ENCODE results near the gene ZFC3H1. TPM values are rescaled to one million over a fixed set of nuclear protein-coding genes. Genes with fewer than 3 reads are reported as not detected.
"Not testable (repeated sequence)": the region's sequence is repeated elsewhere in the genome, so short reads cannot be mapped to it uniquely, and the experiment has no call there.

The ZFC3H1 gene
- total and polyA plus RNA-seq, 2 donors from 2014 or later: 11.2 to 42.4 TPM

DNA sequence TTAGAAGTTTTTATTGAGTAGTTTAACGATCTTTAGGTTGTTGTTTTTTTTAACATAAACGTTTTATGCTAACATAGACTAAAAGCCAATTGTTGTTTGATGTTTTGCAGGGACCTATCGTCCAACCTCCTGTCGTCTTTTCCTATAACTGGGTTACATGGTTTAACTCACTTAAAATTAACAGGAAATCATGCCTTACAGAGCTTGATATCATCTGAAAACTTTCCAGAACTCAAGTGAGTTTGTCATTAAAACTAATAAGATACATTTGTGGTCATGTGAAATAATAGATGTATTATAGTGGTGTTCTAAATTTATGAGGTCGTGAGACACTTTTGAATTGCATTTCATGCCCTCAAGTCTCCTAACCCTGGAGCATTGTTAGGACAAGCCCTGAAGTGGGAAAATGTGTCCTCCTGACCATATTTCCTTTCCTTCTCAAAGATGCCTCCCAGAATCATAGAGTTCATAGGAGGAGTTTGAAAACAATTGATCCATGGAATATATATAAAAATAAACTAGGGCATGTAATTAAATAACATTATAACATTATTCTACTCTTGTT lies 84.9 kb downstream of the ZFC3H1 start:
- FAIRE-seq: no peak
- intact Hi-C loops (cut with DNase I): no loop called here

DNA sequence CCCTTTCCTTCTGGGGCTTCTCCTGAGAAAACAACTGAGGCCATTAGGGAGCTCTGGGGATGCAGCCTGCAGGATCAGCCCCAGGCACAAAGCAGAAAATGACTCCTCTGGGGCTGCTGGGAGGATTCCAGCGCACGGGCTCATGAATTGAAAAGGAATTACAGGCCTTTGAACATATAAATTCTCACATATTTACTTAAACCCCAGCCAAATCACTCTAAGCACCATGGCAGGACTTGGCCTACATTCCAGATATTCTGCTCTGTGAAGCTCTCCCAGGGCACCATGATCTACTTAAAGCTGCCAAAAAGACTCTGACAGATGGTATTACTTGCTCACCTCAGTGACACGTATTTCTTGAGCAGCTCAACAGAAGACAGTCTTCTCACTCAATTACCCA lies 87.2 kb downstream of the ZFC3H1 start:
- H3K27me3 ChIP-seq (ENCODE audit: control insufficient read depth, insufficient read depth, low read length): no peaks in the 10 kb centered on the region
- TF ChIP-seq, protein P1, sequence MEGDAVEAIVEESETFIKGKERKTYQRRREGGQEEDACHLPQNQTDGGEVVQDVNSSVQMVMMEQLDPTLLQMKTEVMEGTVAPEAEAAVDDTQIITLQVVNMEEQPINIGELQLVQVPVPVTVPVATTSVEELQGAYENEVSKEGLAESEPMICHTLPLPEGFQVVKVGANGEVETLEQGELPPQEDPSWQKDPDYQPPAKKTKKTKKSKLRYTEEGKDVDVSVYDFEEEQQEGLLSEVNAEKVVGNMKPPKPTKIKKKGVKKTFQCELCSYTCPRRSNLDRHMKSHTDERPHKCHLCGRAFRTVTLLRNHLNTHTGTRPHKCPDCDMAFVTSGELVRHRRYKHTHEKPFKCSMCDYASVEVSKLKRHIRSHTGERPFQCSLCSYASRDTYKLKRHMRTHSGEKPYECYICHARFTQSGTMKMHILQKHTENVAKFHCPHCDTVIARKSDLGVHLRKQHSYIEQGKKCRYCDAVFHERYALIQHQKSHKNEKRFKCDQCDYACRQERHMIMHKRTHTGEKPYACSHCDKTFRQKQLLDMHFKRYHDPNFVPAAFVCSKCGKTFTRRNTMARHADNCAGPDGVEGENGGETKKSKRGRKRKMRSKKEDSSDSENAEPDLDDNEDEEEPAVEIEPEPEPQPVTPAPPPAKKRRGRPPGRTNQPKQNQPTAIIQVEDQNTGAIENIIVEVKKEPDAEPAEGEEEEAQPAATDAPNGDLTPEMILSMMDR (IDR thresholded peaks at IDR 0.05; ENCODE audit: borderline replicate concordance, extremely low read depth, insufficient read depth): no peak

More for the DNA sequence above, 84.9 kb downstream of the ZFC3H1 start:
- Histone ChIP-seq H3K9ac (ENCODE audit: low read length in 3 of 3) (no peak overlapping the region), H3K4me3 (ENCODE audit: low read length in 3 of 3) (no peak overlapping the region), H3K27me3 (ENCODE audit: control insufficient read depth, insufficient read depth, low read length) (no peaks in the 10 kb centered on the region), H3K36me3 (ENCODE audit: control insufficient read depth in 2 of 3, insufficient read depth in 3 of 3, low read length in 3 of 3) (no peaks in the 10 kb centered on the region), H3K9me3 (ENCODE audit: control insufficient read depth in 2 of 3, insufficient read depth in 1 of 3, low read length in 3 of 3) (no peaks in the 10 kb centered on the region), H3K4me1 (ENCODE audit: control insufficient read depth in 2 of 3, insufficient read depth in 2 of 3, low read depth in 1 of 3, low read length in 3 of 3) (no peaks in the 10 kb centered on the region), H3K27ac (ENCODE audit: low read depth in 2 of 2, low read length in 2 of 2) (no peak overlapping the region)
- TF ChIP-seq, protein P1 (IDR thresholded peaks at IDR 0.05; ENCODE audit: borderline replicate concordance, extremely low read depth, insufficient read depth): no peak
- DNase-seq: no peak

DNA sequence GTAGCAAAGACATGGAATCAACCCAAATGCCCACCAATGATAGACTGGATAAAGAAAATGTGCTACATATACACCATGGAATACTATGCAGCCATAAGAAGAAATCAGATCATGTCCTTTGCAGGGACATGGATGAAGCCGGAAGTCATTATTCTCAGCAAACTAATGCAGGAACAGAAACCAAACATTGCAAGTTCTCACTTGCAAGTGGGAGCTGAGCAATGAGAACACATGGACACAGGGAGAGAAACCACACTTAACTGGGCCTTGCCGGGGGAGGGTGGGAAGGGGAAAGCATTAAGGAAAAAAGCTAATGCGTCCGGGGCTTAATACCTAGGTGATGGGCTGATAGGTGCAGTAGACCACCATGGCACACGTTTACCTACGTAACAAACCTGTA lies 93.8 kb downstream of the ZFC3H1 start:
- H3K4me1 ChIP-seq (ENCODE audit: control insufficient read depth in 2 of 3, insufficient read depth in 2 of 3, low read depth in 1 of 3, low read length in 3 of 3); H3K9ac ChIP-seq (ENCODE audit: low read length in 3 of 3); H3K27me3 ChIP-seq (ENCODE audit: control insufficient read depth, insufficient read depth, low read length); H3K4me3 ChIP-seq (ENCODE audit: low read length in 3 of 3); intact Hi-C loops (cut with DNase I); H3K27ac ChIP-seq (ENCODE audit: low read depth in 2 of 2, low read length in 2 of 2); FAIRE-seq; H3K36me3 ChIP-seq (ENCODE audit: control insufficient read depth in 2 of 3, insufficient read depth in 3 of 3, low read length in 3 of 3); DNase-seq; H3K9me3 ChIP-seq (ENCODE audit: control insufficient read depth in 2 of 3, insufficient read depth in 1 of 3, low read length in 3 of 3): not testable (repeated sequence)

More for the DNA sequence above, 87.2 kb downstream of the ZFC3H1 start:
- FAIRE-seq (no peak), DNase-seq (no peak)
- Histone ChIP-seq H3K4me1 (ENCODE audit: control insufficient read depth in 2 of 3, insufficient read depth in 2 of 3, low read depth in 1 of 3, low read length in 3 of 3) (no peaks in the 10 kb centered on the region), H3K9ac (ENCODE audit: low read length in 3 of 3) (no peak overlapping the region), H3K4me3 (ENCODE audit: low read length in 3 of 3) (no peak overlapping the region), H3K36me3 (ENCODE audit: control insufficient read depth in 2 of 3, insufficient read depth in 3 of 3, low read length in 3 of 3) (no peaks in the 10 kb centered on the region), H3K27ac (ENCODE audit: low read depth in 2 of 2, low read length in 2 of 2) (no peak overlapping the region), H3K9me3 (ENCODE audit: control insufficient read depth in 2 of 3, insufficient read depth in 1 of 3, low read length in 3 of 3) (no peaks in the 10 kb centered on the region)
- intact Hi-C loops (cut with DNase I): no loop called here

DNA sequence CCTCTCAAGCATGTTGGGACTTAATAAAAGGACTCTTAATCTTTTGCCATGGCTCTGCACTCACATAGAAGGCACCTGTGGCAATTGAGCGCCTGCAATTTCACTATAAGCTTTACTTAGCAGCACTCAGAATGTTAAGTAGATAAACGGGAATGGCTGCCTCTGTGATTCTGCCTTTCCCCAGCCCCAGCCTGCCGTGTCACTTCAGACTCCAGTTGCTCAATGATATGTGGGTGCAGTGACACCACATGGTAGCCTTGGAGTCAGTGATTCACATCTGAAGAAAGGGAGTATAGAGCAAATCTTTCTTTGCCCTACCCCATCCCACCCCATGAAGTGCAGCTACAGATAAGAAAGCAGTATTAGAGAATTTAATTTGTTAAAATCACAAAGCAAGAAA lies 96.1 kb downstream of the ZFC3H1 start:
- Histone ChIP-seq H3K27ac (ENCODE audit: low read depth in 2 of 2, low read length in 2 of 2) (no peak overlapping the region), H3K9me3 (ENCODE audit: control insufficient read depth in 2 of 3, insufficient read depth in 1 of 3, low read length in 3 of 3) (no peaks in the 10 kb centered on the region), H3K9ac (ENCODE audit: low read length in 3 of 3) (no peak overlapping the region), H3K4me1 (ENCODE audit: control insufficient read depth in 2 of 3, insufficient read depth in 2 of 3, low read depth in 1 of 3, low read length in 3 of 3) (no peaks in the 10 kb centered on the region), H3K36me3 (ENCODE audit: control insufficient read depth in 2 of 3, insufficient read depth in 3 of 3, low read length in 3 of 3) (no peaks in the 10 kb centered on the region), H3K27me3 (ENCODE audit: control insufficient read depth, insufficient read depth, low read length) (no peaks in the 10 kb centered on the region), H3K4me3 (ENCODE audit: low read length in 3 of 3) (no peak overlapping the region)
- TF ChIP-seq, protein P1 (IDR thresholded peaks at IDR 0.05; ENCODE audit: borderline replicate concordance, extremely low read depth, insufficient read depth): no peak
- no peak for FAIRE-seq
- intact Hi-C loops (cut with DNase I): no loop called here
- DNase-seq: no peak
